Right renal pelvis (tissue), 4 donors: ENCODE data around the gene PDXK. TPM values are rescaled to one million over a fixed set of nuclear protein-coding genes. Genes with fewer than 3 reads are reported as not detected.

Experiments used
- DNase-seq, 4 donors: peaks; one replicate each; pipeline ENCODE4 v3.0.0-alpha.2; 2013; ENCODE audit warnings: low read depth in 4 of 4, low spot score in 3 of 4, missing footprints in 1 of 4
- polyA plus RNA-seq, 4 donors: library from polyadenylated mRNA; unstranded; fragments of 120-200 nt; gene quantifications; one replicate each; pipeline ENCODE4 v1.2.1, GENCODE V29; 2013; ENCODE audit not compliant: insufficient read length in 4 of 4

Gene PDXK
- polyA plus RNA-seq, 4 donors, result 69.5 to 77.9 (median 74.5) TPM

DNA sequence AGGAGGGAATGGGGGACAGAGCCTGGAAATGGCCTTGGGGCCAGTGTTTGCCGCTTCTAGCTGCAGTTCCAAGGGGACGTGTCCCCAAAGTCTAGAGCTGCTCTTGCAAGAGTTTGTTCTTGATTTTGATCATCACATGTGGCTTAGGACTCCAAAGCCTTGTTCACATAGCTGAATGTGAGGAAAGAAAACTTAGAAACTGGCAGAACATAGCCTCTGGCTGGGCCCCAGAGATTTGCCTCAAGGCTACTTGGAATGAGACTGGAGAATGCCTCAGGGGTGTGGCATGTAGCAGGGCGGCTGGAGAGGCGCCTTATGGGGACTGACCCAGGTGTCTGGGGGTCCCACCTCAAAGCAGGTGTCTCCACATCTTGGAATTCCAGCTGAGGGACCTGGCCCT lies 2.3 kb downstream of the PDXK start:
- DNase-seq, result no peak

DNA sequence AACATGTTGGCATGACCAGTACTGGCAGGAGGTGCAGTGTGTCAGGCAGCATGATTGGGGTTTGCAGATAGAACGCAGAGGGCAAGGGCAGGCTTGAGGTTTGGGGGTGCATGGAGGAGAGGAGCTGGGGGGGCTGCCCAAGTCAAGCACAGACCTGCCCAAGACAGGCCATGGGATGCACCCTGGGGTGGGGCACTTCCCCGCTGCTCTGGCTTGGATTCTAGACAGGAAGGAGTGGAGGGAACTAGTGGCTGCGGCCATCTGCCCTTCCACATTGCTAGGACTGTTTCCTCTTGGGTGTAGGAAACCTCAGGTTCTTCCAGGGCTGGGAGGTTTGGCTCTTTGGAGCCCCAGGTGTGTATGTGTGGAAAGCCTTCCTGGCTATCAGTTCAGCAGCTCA lies 3.0 kb downstream of the PDXK start:
- DNase-seq, result no peak

DNA sequence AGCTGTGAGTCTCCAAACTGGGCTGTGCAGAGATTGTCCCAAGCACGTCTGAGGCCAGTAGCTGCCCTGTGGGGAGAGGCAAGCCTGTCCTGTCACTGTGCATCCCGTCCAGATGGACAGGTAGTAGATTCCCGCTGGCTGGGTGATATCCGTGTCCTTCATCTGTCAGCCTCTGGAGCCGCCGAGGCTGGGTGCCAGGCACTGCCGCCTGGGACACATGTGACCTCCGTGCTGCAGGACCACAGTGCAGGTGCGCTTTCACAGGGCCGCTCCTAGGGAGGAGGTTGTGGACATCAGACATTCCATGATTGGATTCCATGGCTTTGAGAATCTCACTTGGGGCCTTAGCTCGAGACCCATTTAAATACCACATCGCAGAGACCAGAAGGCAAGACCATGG lies 4.7 kb downstream of the PDXK start:
- no peak for DNase-seq

DNA sequence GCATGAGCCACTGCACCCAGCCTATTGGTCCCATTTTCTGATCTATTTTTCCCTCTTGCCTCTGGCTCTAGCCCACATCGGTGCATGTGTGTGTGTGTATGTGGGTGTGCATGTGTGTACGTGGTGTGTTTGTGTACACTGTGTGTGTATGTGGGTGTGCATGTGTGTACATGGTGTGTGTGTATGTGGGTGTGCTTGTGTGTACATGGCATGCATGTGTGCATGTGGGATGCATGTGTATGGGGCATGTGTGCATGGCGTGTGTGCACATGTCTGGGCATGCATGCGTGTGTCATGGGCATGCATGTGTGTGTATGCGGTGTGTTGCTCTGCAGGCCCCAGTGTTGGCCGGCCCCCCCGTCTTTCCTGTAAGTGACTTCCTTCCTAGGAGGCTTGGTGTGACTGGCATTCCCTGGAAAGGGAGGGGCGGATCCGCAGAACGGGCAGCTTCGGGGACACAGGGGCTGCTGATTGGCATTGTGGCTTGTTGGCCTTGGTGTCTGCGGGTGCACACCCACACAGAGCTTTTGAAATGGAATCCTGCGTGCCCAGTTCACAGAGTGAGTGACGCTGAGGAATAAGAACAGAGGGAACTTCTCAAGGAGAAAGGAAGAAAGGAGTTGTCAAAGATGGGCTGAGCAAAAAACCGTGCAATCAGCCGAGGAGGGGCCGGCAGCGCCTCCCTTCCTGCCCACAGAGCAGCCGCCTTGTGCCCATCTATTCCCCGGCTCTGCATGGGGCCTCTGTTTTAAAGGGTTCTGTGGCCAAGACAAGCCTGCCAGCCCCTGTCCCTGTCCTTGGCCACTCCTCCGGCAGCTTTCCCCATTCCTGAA lies 8.0 kb downstream of the PDXK start:
- DNase-seq, result no peak

DNA sequence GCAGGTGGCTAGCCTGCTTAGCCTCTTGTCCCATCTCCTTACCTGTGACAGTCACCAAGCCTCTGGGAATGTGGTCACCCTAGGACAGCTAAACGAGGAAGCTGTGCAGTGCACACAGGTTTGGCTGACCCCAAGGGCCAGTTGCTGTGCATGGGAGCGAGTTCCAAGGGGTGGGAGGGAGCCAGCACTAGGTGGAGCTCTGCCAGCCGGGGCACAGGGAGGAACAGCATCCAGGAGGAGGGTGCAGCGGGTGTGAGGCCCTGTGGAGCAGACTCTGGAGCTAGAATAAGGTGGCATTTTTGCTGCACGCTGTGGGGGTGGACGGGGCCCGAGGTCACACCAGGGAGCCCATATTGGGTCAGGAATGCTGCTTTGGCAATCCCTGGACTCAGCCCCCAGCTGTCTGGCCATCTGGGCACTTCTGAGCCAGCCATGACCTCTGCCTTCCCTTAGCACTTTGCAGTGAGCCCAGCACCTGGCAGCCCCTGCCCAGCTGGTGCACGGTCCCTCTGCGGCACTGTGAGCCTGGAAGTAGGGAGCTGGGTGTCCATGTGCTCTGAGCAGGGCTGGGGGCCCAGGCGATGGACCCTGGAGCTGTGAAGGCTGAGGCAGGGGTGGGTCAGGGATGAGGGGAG lies 8.7 kb downstream of the PDXK start:
- no peak for DNase-seq

DNA sequence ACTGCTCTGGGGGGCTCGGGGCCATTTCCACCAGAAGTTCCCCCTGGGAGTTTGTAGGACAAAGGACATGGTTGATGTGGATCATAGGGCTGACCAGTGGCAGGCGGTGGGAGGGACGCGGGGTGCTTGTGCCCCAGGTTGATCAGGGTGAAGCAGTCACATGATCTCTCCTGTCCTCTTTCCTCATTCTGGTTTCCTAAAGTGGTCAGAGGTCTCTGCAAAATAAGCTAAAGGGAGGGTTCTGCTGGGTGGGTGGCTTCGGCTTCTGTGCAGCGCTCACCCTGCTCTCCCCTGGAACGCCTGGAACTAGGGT lies 9.2 kb downstream of the PDXK start:
- no peak for DNase-seq

DNA sequence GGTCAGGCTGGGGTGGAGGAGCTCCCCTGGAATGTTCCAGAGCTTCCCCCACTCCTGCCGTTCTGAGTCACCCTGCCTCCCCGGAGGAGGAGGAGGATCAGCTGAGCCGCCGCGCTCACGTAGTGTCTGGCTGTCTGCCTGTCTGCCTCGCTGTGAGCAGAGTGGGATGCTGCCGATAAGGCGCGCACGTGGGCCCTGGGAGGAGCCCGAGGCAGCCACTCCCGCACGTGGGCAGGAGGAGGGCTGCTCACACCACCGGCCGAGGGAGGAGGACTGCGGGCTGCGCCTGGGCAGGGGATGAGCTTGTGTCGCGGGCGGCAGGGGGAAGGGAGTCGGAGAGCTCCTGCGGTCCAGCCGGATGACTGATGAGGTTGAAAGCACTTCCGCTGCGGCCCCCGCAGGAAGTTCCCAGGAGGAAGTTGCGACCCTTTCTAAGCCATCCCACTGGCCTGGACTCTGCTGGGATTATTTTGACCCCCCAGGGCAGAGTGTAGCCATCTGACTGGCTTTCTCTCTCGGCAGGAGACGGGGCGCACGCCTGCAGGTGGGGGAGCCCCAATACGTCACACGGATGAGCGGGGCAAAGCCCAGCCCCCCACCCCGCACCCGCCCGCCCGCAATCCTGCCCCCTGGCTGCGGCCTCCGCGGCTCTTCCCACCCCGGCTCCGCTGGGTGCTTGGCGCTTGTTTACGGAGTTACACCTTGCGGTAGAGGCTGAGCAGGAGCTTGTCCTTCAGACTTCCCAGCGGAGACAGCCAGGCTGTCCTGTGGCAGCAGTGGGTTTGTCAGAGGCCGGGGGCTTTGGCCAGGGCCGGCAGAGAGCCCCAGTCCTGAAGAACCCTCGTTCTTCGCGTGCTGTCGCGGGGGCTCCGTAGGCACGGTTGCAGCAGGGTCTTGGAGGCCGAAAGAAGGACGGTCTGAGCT lies 9.8 kb downstream of the PDXK start:
- DNase-seq, result peak; percentile 68 to 76 (median 75)

DNA sequence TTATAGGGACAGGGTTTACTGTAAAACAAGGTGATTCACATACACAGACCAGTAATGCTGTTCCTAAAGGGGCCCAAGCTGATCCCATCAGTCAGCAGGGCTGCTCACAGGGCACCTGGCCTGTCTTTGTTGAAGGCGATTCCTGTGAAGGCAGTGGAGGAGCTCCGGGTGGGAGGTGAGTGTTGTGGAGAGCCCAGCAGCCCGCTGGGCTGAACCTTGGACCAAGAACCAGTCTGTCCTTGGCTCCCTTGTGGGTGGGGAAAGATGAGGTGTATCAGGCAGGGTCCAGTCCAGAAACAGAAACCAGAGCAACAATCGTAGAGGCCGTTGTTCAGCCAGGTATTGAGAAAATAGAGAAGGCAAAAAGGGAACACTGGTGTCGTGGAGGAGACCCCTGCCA lies 12.5 kb downstream of the PDXK start:
- DNase-seq, result no peak

DNA sequence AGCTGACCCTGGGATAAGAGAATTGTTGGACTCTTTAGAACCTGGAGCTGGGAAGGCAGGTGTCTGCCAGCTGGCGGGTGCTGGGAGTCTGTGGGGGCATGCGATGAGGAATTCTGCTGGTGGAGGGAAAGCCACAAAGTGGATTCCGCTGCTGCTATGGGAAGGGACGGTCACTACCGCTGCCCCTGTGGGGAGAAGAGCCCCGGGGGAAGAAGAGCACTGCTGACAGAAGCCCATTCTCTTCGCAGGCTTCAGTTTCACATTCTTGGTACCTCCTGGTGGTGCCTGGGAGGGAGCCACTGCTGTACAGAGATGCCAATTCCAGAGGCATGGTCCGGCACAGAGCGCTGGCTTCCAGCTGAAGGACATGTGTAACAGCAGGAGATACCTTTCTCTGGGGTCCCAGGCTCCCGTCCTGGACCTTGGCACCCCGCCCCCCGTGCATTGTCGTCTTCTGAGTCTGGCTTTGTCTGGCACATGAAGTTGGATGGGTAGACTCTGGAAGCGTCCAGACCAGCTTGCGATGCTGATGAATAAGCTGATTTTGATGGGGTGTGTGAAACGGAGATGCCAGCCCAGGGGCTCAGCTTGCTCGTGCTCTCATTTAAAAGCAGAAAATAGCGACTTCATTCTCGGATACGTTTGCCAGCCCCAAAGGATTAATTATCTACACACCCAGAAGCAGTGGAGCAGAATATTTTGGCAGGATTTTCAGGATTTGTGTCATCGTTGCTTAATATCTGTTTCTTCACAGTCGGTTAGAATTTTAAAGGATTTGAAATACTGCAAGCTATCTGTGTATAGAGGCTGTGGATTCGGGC lies 13.2 kb downstream of the PDXK start:
- no peak for DNase-seq

DNA sequence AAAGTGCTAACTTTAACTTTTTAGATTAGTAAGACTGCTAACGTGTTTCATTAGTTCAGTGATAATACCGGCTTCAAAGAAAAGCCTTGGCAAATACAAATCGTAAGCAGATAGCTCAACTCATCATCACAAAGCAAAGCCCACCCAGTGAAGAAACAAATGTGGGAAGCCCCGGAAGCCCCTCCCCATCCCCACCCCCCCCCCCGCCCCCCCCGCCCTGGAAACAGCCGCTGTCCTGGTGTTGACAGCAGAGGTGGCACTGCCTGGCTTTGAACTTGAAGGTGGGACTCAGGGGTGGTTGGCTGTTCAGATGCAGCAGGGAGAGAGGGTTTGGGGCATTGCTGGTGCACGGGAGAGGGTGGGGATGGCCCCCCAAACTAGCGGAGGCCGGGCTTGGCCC lies 14.1 kb downstream of the PDXK start:
- DNase-seq, result no peak

DNA sequence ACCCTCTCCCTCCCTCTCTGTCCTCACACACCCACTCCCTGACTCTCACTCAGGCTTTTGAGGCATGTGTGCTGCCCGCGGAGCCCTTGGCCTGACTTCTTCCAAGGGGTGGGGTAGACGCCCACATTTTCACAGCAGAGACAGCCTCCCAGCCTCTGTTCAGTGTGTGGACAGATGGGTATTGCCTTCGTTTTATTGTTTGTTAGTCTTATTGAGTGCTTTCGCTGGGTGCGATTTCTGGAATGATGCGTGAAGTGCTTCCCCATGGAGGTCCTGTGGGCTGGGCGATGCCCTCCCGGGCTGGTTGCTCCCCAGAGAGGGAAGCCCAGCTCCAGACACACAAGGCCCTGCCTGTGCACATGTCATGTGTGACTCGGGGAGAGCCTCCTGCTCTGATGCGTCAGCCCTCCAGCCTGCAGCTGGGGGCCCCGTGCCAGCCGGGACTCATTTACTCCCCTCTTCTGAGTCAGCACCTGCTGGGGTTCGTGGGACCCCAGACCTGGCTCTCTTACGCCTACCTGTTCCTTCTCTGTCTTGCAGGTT lies 14.7 kb downstream of the PDXK start:
- DNase-seq, result no peak

DNA sequence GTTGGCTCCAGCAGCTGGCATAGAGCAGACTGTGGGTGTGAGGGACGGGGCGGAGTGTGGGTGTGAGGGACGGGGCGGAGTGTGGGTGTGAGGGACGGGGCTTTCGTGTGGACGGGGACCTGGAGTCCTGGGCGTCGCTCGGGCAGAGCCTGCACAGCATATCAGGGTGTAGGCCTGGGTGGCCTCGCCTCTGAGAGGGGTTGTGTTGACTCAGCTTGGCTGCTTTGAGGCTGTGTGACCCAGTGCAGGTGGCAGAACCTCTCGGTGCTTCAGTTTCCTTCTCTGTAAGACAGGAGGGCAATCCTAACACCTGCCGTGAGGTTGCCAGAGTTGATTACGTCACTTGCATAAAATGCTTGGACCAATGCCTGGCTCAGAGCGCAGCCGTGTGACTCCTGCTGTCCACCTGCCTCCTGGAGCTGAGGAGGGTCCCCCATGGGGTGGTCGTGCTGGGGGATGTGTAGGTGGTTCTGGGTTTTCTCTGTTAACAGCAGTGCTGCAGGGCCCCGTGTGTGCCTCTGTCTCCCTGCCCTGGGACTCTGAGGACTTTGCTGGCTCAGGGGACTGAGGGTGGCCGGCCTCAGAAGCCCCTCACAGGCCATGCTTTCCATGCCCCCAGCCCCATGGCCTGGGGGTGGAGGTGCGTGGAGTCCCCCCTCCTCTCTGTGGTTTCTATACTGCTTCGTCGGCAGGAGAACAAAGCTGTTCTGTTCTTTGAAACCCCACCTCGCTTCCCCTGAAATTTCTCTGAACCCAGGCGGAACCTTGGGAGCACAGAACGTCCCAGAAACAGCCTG lies 15.4 kb downstream of the PDXK start:
- DNase-seq, result no peak

DNA sequence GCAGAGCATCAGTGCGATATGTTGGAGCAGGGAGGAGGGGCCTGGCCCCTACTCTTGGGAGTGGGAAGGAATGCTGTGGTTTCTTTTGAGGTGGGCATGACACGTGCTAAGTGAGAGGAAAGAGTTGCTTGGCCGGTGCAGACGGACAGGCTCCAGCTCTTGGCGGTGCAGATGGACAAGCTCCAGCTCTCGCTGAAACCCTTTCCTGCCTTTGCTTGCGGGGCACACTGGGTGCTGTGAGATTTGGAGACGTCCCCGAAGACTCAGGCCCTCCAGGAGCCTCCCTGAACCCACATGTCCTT lies 15.9 kb downstream of the PDXK start:
- no peak for DNase-seq

DNA sequence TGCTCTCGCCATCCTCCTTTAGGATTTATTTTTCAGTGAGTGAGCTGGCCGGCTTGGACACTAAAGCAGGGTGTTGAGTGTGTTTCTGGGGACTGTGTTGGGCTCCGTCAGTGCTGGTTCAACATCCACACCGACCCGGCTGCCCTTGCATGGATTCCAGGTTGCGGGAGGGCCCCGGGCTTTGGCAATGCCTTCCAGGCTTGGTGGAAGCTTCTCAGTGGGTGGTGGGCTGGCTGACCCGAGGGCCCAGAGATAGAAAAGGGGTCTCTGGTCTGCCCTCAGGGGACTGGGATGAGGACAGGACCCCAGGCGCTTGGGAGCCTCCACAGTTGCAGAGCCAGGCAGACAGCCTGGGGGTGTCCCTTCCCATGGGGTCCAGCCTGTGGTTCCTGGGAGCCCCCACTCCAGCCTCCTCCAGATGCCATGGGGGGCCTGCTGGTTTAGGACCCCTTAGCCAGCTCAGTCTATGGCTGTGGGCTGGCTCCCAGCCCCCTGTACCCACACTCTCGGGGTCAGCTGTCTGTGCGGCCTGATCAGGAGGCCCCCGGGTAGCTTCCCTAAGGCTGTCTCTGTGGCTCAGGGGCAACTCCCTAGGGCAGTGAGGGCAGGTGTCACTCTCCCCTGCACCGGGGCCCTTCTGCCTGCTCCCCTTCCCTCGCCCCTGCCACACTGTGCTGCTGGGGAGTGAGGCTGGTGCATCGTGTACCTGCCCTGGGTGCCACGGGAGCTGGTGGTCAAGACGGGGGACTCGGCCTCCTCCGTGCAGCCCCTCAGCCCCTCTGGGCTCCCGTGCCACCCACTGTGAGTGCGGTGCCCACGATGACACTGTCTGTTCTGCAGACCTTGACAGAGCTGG lies 16.5 kb downstream of the PDXK start:
- DNase-seq, result no peak

DNA sequence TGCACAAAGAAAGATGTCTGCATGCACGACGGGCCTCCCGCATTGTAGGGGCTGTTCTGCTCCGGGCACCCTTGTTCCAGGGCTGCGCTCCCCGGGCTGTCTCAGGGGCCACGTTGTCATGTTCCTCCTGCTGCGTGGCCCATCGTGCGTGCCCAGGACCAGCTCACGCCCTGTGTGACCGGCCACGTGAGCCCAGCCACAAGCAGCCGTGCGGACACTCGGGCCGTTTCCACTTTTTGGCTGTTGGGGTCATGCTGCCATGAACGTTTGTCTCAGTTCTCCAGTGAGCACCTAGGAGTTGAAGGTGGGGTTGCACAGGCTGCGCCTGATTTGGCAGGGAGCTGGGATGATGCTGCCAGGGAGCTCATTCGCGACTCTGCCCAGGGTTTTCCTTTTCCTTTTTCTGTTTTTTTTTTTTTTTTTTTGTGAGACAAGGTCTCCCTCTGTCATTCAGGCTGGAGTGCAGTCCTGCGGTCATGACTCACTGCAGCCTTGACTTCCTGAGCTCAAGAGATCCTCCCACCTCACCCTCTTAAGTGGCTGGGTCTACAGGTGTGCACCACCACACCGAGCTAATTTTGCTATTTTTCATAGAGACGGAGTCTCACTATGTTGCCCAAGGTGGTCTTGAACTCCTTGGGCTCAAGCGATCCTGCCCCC lies 17.4 kb downstream of the PDXK start:
- DNase-seq, result no peak

DNA sequence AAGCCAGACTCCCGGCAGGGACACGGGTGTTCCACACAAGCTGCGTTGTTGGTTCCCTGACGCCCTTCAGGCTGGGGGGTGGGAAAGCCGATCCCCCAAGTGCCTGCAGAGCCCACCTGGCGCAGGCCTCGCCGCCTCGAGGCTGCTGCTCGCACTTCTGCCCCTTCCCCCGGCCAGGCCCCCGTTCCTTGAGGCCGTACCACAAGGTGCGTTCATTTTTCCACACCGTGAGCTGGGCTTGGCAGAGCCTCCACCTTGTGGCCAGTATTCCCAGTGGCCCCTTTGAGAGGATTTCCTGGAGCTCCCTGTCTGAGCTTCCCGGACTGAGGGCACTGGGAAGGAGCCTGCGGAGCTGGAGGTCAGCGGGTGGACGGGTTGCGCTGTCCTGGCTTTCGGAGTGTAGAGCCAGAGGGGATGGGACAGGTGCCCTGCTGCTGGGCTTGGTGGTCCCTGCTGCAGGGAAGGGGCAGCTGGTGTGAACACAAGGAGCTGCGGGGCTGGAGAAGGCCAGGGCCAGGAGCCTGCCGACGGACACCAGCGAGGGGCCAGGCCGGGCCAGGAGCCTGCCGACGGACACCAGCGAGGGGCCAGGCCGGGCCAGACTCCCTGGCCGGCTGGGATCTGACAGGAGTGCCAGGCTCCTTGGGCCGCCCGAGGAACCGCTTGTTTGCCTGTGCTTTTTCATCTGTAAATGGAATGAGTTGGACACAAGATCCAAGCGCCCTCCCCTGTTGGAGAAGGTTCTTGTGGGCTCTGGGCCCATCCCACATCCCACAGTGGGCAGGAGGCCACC lies 18.4 kb downstream of the PDXK start:
- no peak for DNase-seq

DNA sequence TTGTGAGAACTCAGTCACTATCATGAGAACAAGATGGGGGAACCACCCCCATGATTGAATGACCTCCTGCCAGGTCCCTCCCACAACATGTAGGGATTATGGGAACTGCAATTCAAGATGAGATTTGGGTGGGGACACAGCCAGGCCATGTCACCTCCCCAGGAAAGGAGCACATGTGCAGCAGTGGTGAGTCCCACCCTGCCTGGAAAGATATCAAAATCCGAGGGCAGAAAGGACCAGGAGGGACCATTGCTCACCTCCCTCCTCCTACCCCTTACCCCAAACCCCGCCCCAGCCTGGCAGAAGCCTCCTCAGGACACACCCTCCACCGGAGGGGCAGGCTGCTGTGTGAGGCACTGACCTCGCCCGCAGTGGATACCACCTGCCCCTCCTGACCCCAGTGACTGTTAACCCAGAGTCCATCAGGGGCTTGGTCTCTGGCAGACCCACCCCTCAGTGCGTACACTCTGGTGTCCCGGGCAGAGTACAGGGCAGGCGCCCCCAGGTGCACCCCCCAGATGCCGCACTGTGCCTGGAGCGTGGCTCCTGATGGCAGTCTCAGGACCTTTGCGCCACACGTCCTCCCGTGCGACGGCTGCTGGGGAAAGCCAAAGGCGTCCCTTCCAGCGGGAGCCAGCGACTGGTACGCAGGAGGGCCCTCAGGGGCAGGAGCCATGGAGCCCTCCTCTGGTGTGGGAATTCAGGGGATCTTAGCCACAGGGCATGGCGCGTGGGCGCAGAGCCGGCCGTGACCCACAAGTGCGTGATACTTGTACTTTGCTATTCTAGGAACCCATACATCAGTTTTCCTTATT lies 20.9 kb downstream of the PDXK start:
- DNase-seq, result no peak
